ENCODE results near the gene BNC2. TPM values are rescaled to one million over a fixed set of nuclear protein-coding genes. Genes with fewer than 3 reads are reported as not detected.

The BNC2 gene
- total and polyA plus RNA-seq, 4 donors: 0.96 to 23.2 (median 9.7) TPM

DNA sequence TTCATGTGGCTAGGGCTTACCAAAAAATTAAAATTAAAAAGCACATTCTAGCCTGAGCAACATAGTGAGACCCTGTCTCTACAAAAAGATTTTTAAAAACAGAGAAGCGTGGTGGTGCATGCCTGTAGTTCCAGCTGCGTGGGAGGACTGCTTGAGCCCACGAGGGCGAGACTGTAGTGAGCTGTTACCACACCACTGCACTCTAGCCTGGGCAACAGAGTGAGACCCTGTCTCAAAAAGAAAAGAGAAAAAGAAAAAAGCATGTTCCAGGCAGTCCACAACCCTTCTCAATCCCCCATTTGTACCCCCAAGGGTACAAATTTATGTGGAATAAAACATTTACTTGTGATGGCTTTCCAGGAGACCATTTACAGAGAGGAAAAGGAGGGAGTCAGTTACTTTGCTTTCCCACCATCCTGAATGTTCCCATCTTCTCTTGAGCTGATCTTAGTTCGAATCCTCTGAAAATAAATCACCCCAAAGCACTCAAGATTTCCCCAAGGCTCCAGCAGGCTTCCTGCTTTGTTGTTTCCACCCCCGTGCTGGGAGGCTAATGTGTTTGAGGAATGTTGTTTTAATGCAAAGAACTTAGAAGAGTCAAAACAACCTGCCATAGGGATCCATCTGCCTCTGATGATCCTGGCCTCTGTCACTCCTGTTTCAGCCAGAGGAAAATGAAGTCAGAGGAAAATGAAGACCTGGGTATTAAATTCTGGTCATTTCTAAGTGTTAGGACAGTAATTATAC, 384.7 kb downstream of the BNC2 start:
- DNase-seq: no peak
- no peak overlapping the region for H3K27ac ChIP-seq (ENCODE audit: low read depth in 1 of 2, low read length in 1 of 2)
- no peaks in the 10 kb centered on the region for H3K9me3 ChIP-seq (ENCODE audit: control insufficient read depth in 4 of 4, insufficient read depth in 3 of 4, low read length in 3 of 4)
- H3K27me3 ChIP-seq (ENCODE audit: control insufficient read depth in 3 of 3, insufficient read depth in 3 of 3, low read length in 2 of 3): no peaks in the 10 kb centered on the region
- peaks cover 0 to 17% (median 0%) of the 10 kb centered on the region in 5 donors for H3K4me1 ChIP-seq (ENCODE audit: control insufficient read depth in 5 of 5, insufficient read depth in 5 of 5, low read length in 5 of 5)
- no peaks in the 10 kb centered on the region for H3K36me3 ChIP-seq (ENCODE audit: control insufficient read depth in 4 of 4, insufficient read depth in 4 of 4, low read length in 4 of 4)
- no peak overlapping the region for H3K4me3 ChIP-seq
- no peak overlapping the region for H3K9ac ChIP-seq (ENCODE audit: insufficient read depth in 1 of 2, low read length in 2 of 2)
- ATAC-seq (ENCODE audit: insufficient read depth, low FRiP score): no peak
- 82 to 83% methylated on average over 6 of the region's 6 CpGs for WGBS, 2 donors
- TF ChIP-seq, protein P1, sequence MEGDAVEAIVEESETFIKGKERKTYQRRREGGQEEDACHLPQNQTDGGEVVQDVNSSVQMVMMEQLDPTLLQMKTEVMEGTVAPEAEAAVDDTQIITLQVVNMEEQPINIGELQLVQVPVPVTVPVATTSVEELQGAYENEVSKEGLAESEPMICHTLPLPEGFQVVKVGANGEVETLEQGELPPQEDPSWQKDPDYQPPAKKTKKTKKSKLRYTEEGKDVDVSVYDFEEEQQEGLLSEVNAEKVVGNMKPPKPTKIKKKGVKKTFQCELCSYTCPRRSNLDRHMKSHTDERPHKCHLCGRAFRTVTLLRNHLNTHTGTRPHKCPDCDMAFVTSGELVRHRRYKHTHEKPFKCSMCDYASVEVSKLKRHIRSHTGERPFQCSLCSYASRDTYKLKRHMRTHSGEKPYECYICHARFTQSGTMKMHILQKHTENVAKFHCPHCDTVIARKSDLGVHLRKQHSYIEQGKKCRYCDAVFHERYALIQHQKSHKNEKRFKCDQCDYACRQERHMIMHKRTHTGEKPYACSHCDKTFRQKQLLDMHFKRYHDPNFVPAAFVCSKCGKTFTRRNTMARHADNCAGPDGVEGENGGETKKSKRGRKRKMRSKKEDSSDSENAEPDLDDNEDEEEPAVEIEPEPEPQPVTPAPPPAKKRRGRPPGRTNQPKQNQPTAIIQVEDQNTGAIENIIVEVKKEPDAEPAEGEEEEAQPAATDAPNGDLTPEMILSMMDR (IDR thresholded peaks at IDR 0.05; ENCODE audit: control extremely low read depth, extremely low read depth): no peak

DNA sequence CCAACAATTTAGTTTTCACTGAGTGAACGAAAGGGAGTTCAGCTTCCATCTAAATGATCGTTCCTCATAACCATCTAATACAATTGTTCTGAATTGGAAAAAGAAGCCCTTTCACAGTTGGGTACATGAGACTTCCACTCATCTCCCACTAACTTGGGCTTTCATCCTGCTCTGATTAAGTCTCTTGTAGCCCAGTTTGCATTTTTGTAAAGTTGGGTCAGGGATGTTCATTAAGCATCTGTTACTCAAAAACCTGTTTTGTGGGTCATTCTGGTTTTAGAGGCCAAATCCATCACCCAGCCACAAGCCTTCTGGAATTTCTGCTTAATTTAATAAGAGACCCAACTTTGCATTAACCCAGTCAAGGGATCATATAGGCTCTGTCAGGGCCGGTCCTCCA, 385.3 kb downstream of the BNC2 start:
- H3K9me3 ChIP-seq (ENCODE audit: control insufficient read depth in 4 of 4, insufficient read depth in 3 of 4, low read length in 3 of 4): no peaks in the 10 kb centered on the region
- H3K27me3 ChIP-seq (ENCODE audit: control insufficient read depth in 3 of 3, insufficient read depth in 3 of 3, low read length in 2 of 3): no peaks in the 10 kb centered on the region
- ATAC-seq (ENCODE audit: insufficient read depth, low FRiP score) (no peak), DNase-seq (no peak)
- H3K9ac ChIP-seq (ENCODE audit: insufficient read depth in 1 of 2, low read length in 2 of 2): no peak overlapping the region
- no peak overlapping the region for H3K4me3 ChIP-seq
- no peaks in the 10 kb centered on the region for H3K36me3 ChIP-seq (ENCODE audit: control insufficient read depth in 4 of 4, insufficient read depth in 4 of 4, low read length in 4 of 4)
- no peak overlapping the region for H3K27ac ChIP-seq (ENCODE audit: low read depth in 1 of 2, low read length in 1 of 2)
- WGBS, 2 donors: 93 to 95% methylated on average over 3 of the region's 3 CpGs
- TF ChIP-seq, protein P1 (IDR thresholded peaks at IDR 0.05; ENCODE audit: control extremely low read depth, extremely low read depth): no peak
- peaks cover 0 to 17% (median 0%) of the 10 kb centered on the region in 5 donors for H3K4me1 ChIP-seq (ENCODE audit: control insufficient read depth in 5 of 5, insufficient read depth in 5 of 5, low read length in 5 of 5)

DNA sequence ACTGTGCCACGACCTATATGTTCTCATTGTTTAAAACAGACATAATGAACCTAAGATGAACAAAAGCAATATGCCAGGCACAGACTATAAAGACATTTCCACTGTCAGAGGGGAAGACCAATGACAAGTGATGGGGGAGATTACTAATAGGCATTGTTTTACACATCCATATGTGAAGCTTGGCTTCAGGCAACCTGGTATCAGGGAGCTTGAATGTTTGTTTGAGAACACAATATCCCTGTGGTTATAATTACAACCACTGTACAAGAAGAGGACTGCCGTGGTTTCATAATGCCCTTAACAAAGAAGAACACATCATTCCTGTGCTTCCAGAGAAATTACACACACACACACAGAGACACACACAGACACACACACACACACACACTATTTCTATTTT, 385.7 kb downstream of the BNC2 start:
- no peak overlapping the region for H3K9ac ChIP-seq (ENCODE audit: insufficient read depth in 1 of 2, low read length in 2 of 2)
- H3K9me3 ChIP-seq (ENCODE audit: control insufficient read depth in 4 of 4, insufficient read depth in 3 of 4, low read length in 3 of 4): no peaks in the 10 kb centered on the region
- H3K36me3 ChIP-seq (ENCODE audit: control insufficient read depth in 4 of 4, insufficient read depth in 4 of 4, low read length in 4 of 4): no peaks in the 10 kb centered on the region
- ATAC-seq (ENCODE audit: insufficient read depth, low FRiP score) (no peak), DNase-seq (no peak)
- 80 to 82% methylated on average over 2 of the region's 2 CpGs for whole genome bisulfite sequencing, 2 donors
- H3K4me3 ChIP-seq: no peak overlapping the region
- TF ChIP-seq, protein P1 (IDR thresholded peaks at IDR 0.05; ENCODE audit: control extremely low read depth, extremely low read depth): no peak
- peaks cover 0 to 17% (median 0%) of the 10 kb centered on the region in 5 donors for H3K4me1 ChIP-seq (ENCODE audit: control insufficient read depth in 5 of 5, insufficient read depth in 5 of 5, low read length in 5 of 5)
- H3K27ac ChIP-seq (ENCODE audit: low read depth in 1 of 2, low read length in 1 of 2): no peak overlapping the region
- no peaks in the 10 kb centered on the region for H3K27me3 ChIP-seq (ENCODE audit: control insufficient read depth in 3 of 3, insufficient read depth in 3 of 3, low read length in 2 of 3)
